COR-L47 (cell line): ENCODE results near the gene AQP12A.
"Not testable (repeated sequence)": the region's sequence is repeated elsewhere in the genome, so short reads cannot be mapped to it uniquely, and the experiment has no call there.

Experiments used
- DNase-seq: peaks from one replicate; lab custom pipeline; 2025; lab: John Stamatoyannopoulos, UW

The AQP12A gene

DNA sequence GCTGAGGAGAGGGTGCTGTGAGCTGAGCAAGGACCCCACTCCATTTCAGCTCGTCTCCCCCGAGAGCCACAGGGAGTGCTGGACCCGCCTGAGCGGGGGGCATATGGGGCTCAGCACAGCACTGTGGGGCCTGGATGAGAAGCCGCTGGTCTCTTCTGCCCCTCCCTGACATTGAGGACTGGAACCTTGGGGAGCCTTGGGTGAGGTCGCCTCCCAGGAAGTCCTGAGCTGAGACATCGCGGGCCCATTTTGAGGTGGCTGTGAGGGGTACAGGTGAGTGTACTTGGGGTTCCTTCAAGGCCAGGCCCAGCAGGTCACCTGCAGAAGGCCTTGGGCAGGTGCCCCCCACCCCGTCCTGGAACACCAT is 3.1 kb upstream of the AQP12A start:
- DNase-seq, result no peak

GRCh38 chr2:240689975-240690374 is 1.7 kb upstream of the AQP12A start:
- DNase-seq, result no peak

DNA sequence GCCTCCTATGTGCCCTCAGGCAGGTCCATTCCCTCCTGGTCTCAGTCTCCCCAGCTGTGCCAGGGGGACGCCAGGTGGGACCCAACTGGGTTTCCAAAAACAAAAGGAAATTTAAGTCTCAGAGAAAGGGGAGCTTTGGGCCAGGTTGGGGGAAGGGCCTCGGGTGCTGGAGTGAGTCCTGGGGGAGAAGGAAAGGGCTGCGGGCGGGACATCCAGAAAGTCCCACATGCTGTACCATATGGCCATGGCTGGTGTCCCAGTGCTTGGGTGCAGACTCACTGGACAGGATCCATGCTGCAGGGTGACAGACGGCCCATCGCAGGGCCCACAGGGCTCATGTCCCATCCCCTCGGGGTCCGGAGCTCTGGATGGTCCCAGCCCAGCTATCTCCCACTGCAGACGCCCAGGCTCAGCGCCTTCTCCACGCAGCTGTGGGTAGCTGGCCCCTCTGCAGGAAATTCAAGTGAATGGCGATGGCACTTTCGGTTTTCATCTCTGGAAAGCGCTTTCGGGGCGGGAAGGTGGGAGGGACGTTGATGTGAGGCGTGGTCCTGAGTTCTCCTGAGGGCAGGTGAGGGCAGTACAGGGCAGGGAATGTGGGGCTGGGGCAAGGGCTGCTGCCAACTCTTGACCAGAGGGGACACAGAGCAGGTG is 1.1 kb upstream of the AQP12A start:
- not testable (repeated sequence) for DNase-seq

DNA sequence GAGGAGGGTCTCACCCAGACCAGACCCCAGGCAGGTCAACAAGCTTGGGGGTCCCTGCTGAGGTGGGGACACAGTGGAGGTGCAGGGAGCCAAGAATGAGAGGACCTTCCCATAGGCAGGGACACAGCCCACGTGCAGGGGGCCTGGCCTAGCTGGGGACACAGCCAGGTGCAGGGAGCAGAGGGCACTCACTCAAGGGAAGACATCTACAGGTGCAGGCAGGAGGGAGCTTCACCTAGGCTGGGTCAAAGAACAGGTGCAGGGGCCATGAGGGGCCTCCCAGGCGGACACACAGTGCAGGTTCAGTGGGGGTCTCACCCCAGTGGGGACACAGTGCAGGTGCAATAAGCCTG is 615 bp upstream of the AQP12A start:
- DNase-seq, result not testable (repeated sequence)

DNA sequence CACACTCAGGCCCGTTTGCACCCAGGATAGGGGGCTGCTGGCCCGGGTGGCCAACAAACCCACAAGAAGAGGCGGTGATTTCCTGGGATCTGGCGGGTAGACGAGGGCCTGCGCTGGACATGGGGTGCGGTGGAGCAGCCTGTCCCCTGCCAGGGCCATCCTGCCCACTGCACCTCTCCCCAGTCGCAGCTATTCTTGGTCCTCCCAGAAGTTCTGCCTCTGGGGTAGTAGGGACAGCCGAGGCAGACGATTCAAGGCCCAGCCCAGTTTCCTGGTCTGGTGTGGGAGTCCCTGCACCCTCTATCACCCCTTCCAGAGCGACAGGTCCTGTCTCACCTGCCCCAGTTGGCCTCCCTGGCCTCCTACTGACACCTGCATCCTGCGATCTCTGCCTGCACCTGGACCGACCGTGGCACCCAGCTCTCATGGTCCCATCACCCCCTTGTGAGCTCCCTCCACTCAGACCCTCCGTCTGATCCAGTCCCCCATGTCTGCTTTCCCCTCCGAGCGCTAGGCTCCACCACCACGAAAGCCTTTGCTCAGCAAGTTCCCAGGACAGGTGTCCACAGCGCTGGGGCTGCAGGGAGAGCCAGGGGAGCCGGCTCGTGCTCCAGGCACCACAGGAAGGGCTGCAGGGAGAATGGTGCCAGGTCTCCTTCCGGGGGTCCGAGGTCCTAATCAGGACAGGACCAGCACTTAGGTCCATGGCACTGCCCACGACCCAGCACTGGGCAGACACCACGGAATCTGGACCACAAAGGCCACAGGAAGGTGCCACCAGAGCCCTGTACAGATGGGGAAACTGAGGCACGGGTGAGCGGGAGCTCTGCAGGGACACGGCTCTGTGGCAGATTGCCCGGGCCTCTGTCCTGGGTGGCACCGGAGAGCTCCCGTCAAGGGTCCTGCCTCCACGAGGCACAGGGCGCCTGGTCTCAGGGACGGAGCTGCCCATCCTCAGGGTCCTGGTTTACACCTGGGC is 1.2 kb downstream of the AQP12A start:
- DNase-seq, result not testable (repeated sequence)

- not testable (repeated sequence) for DNase-seq
Measured at GRCh38 chr2:240694304-240694703, 2.6 kb downstream of the AQP12A start.

- DNase-seq, result not testable (repeated sequence)
Measured at GRCh38 chr2:240695593-240695992, 3.9 kb downstream of the AQP12A start.

DNA sequence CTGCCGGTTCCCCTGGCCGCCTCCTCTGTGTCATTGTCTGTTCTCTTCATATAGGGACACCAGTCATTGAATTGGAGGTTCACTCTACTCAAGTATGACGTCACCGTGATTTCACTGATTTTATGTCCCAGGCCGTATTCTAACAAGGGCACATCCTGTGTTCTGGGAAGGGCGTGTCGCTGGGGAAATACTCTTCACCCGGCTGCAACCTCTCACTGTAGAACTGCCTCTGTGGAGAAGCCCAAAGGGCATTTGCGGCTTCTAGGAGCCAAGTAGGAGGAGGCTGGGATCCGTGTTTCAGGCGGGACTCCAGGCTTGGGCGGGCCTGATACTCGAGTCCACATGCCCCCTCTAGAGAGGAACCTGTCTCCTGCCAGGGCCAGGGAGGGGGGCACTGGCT is 4.8 kb downstream of the AQP12A start:
- DNase-seq, result not testable (repeated sequence)

- DNase-seq, result not testable (repeated sequence)
Measured at GRCh38 chr2:240698852-240699561, 7.3 kb downstream of the AQP12A start.

DNA sequence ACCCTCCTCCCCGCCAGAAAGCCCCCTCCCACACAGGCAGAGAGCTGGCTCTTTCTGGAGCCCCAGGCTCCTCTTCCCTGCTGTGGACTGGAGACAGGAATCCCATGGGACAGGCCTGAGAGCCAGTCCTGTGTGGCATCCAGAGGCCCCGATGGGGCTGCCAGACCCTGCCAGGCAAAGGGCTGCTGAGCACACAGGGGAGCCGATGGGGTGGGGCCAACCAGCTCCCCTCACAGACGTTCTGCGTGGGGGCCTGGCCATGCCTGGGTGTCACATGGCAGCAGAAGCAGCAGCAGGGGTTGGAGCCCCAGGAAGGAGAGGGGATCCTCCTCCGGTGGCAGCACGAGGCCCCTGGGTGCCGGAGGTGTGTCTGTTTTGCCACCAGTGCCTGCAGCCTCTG is 8.2 kb downstream of the AQP12A start:
- not testable (repeated sequence) for DNase-seq

DNA sequence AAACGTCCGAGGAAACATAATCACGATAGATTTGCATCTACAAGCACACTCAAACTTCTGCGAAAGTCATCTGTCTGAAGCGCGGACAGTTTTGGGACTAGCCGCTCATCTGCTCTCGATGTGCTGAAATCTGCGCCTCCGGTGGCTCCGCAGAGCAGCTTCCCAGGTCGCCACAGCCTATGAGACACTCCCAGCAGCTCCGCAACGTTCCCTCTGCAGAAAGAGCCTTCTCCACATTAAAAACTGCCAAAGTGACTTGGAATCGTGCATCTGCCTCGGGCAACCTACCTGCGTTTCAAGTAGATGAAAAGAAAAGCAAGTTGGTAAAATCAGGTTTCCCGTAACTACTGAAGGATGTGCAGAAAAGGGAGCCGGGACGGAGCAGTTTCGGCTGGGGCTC is 8.9 kb downstream of the AQP12A start:
- DNase-seq, result not testable (repeated sequence)

GRCh38 chr2:240701091-240701735 is 9.5 kb downstream of the AQP12A start:
- DNase-seq, result no peak

DNA sequence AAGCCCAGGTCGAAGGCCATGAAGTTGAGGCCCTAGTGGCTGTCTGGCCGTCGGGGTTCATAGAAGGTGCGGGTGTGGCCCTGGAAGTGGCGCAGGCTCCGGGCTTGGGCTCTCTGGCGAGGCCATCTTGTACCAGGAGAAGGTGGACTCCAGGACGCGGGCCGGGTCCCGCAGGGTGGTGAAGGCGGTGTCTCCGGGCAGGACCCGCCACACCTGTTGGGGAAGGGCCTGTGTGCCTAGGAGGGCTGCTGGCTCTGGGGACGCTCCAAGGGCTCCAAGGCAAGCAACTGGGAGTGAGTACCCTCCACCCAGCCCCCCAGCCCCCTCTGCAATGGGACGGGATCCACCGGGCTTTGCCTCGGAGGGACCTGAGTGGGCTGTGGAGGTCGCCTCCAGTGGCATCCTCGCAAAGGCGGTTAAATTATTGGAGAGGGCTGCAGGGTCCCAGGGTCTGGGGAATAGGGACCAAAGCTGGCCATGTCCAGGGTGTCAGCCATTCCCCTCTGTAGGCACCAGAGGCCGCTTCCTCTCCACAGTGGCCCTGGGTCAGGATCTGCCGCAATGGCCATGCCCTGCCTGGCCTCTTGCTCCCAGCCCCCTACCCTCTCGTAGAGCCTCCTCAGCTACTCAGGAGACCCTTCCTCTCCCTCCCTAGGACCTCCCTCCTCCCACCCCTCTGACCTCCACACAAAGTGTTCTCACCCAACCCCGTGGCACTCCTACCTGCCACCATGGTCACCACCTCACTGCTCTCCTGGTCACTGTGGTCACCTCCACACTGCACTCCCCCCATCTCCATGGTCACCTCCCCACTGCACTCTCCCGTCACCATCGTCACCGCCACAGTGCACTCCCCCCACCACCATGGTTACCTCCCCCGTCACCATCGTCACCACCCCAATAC is 10.3 kb downstream of the AQP12A start:
- DNase-seq, result no peak

DNA sequence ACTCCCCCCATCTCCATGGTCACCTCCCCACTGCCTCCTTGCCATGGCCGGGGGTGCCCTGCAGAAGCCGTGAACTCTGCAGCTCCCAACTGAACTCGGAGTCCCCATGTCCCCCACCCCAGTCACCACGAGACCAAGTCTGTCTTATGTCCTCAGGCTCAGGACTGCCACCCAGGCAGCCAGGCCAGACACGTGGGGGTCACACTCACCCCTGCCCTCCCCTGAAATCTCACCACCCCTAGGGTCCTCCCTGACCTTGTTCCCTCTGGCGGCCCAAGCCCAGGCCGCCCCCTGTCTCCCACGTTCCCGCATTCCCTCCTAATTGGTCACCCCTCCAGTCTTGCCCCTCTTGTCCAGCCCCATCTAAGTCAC is 11.0 kb downstream of the AQP12A start:
- no peak for DNase-seq

DNA sequence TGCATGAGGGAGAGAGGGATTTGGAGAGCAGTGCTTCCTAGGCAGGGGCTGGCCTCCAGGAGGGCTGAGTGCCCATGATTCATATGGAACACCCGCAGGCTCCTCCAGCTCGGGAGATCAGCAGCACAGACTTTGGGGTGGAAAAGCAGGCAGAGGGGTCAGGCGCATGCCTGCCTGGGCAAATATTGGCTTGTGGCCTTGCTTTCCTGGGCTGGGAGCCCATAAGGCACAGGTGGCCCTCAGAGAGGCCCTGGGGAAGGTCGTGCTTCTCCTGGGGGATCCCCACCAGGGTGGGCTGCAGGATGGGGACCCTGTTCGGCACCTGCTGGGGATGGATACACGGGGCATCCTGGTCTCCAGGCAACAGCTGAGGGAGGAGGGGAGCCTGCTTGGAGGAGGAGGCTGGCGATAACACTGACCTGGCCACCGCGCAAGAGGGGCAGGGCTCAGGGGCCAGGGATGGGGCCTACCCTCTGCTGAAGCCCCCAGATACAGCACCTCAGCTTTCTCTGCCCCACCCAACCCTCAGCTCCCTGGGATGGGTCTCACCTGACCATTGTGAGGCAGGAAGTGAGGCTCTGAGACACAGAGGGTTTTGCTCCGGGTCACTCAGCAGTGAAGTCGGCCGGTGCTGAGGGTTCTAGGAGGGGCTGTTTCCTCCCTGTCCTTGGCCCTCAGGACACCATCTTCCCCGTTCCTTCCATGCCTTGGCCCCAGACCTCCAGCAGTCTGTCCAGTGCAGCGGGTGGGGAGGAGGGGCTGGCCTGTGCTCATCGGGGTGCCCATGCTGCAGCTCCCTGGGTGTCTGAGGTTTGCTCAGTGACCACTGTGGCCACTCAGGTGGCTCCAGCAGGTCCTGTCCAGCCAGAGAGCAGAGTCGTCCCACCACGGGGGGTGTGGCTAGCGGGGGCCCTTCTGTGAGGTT is 12.0 kb downstream of the AQP12A start:
- no peak for DNase-seq

- DNase-seq, result no peak
Measured at GRCh38 chr2:240704651-240705050, 13.0 kb downstream of the AQP12A start.

DNA sequence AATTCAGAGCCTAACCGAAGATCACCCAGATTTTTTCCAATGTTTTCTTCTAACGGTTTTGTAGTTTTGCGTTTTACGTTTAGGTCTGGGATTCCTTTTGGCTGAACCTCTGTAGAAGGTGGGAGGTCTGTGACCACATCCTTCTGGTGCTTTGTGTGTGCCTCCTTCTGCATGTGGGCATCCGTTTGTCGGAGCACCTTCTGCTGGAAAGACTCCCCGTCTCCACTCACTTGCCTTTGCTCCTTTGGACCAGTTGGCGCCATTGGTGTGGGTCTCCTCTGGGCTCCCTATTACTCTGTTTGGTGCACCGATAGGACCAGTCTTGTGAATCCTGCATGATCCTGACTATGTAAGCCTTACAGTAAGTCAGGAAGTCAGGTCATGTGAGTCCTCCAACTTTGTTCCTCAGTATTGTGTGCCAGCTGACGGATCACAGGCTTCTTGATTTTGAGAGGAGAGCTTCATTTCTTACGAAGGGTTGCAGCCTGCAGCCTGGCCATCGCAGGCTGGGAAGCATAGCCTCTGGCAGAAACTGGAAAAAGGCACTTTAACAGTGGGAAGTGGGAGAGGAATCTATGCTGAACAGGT is 13.6 kb downstream of the AQP12A start:
- DNase-seq, result no peak

DNA sequence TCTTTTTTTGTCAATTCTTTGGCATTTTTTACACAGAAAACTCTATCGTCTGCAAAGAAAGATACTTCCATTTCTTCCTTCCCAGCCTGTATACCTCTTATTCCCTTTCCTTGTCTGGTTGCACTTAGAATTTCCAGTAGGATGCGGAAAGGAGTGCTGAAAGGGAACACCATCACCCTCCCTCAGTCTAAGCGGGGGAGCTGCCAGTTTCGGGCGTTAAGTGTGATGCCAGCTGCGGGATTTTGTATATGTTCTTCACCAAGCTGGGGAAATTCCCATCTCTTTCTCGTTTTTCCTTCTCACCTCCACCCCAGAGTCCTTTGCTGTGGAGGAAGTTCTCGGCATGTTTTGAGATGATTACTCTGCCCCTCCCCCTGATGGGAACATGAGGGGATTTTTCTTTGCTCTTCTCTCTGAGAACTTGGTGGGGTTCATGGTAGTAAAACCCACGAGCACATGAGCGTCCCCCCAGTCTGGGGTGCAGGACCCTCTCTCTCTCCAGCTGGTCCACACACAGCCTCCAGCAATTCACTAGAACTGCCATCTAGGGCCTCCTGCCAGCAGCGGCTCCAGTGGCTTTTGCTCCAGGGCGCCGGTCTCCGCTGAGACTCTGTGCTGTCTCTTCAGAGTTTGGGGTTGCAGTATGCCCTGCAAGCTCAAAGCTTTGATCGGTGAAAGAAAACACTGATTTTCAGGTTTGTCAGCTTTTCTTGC is 15.5 kb downstream of the AQP12A start:
- no peak for DNase-seq

DNA sequence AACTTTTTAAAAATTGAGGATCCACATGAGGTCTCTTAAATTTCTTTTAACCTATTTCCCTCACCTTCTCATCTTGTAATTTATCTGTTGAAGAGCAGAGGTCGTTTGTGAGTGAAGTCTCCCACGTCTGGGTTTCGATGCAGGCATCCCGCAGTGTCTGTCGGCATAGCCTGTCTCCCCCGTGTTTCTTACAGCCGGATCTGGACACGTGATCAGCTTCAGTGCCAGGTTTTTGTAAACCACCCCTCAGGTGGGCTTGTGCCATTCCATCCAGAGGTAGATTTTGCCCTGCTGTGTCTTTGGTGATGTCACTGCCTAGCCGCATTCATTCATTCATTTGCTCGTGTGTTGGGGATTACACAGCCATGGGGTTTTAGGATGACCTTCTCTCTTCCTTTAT is 16.2 kb downstream of the AQP12A start:
- DNase-seq, result no peak
